IMR-90 (cell line): ENCODE results near the gene UBE2K. TPM values are rescaled to one million over a fixed set of nuclear protein-coding genes. Genes with fewer than 3 reads are reported as not detected.

ENCODE experiments used
- polyA plus RNA-seq, 3 experiments: library from polyadenylated mRNA; depleted of rRNA; stranded (reverse); fragments of >200 nt; gene quantifications; 2 replicates each; pipeline ENCODE4 v1.2.3, GENCODE V29; 2012; ENCODE audit warnings: low replicate concordance in 1 of 3
- total RNA-seq: library from RNA; depleted of rRNA; stranded (reverse); fragments of >200 nt; gene quantifications from 2 replicates; pipeline ENCODE4 v1.2.3, GENCODE V29; 2012
- TF ChIP-seq, protein P1 (sequence below): conservative IDR thresholded peaks from 2 replicates; pipeline ENCODE4 v1.5.1; 2012; ENCODE audit warnings: mild to moderate bottlenecking, low read depth, low read length, improper control_type of control experiment

UBE2K gene
- total and polyA plus RNA-seq, 2 of the 4 experiments (the other 2 are of a cell fraction) = 17.7 to 44.8 TPM

DNA sequence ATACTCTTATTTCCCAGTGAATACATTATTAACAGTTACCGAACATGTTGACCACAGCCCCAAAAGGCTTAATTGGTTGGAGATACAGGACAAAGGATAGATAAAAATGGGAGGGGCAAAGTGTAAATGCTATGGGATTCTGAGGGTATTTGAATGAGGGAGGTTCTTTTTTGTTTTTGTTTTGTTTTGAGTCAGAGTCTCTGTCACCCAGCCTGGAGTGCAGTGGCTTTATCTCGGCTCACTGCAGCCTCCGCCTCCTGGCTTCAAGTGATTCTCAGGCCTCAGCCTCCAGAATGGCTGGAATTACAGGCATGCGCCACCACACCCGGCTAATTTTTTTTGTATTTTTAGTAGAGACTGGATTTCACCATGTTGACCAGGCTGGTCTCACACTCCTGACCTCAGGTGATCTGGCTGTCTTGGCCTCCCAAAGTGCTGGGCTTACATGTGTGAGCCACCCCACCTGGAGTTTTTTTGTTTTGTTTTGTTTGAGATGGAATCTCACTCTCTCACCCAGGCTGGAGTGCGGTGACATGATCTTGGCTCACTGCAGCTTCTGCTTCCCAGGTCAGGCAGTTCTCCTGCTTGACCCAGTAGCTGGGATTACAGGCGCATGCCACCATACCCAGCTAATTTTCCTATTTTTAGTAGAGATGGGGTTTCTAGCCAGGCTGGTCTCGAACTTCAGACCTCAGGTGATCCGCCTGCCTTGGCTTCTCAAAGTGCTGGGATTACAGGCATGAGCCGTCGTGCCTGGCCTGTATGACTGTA lies 9.0 kb downstream of the UBE2K start (continued):
- TF ChIP-seq, protein P1, sequence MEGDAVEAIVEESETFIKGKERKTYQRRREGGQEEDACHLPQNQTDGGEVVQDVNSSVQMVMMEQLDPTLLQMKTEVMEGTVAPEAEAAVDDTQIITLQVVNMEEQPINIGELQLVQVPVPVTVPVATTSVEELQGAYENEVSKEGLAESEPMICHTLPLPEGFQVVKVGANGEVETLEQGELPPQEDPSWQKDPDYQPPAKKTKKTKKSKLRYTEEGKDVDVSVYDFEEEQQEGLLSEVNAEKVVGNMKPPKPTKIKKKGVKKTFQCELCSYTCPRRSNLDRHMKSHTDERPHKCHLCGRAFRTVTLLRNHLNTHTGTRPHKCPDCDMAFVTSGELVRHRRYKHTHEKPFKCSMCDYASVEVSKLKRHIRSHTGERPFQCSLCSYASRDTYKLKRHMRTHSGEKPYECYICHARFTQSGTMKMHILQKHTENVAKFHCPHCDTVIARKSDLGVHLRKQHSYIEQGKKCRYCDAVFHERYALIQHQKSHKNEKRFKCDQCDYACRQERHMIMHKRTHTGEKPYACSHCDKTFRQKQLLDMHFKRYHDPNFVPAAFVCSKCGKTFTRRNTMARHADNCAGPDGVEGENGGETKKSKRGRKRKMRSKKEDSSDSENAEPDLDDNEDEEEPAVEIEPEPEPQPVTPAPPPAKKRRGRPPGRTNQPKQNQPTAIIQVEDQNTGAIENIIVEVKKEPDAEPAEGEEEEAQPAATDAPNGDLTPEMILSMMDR = no peak
